GM19043 (cell line): ENCODE measurements around the gene TCEAL6.
A peak's percentile ranks its signal among the peaks of the same experiment; 100 is the strongest.
"Not testable (repeated sequence)": the region's sequence is repeated elsewhere in the genome, so short reads cannot be mapped to it uniquely, and the experiment has no call there.

Experiments
- ATAC-seq: cut with Tn5 transposase; IDR thresholded peaks from one replicate; pipeline ENCODE4 v1.9.1; 2021; ENCODE audit warnings: low read depth; ENCODE audit not compliant: unreplicated experiment

TCEAL6 gene

GRCh38 chrX:102142274-102142673 lies at the start of gene TCEAL6:
TCEAL6 (minus strand) TSS chrX:102142481.
- not testable (repeated sequence) for ATAC-seq

GRCh38 chrX:102185967-102186720 lies 43.9 kb upstream of the TCEAL6 start:
- ATAC-seq, result no peak

DNA sequence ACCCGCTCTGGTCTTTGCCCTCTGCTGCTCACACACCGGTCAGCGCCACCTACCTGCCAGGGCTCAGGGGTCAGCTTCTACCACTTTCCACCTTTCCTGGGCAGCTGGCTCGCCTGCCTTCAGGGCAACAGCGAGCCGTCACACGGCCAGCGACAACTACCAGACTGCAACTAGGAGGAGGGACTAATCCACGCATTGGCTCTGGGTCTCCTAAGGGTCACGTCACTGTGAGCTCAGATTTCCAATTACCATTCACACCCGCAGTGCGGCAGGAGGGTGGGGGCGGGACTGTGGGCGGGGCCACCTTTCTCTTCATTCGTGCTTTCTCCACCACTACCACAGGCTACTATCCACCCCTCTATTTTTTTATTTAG lies 13.5 kb upstream of the TCEAL6 start, which contains the start of gene BEX5:
Gene BEX5, minus strand, starts transcription at position 172 of the 374 bp plus-strand sequence. CDS start 1,712 bp downstream, outside the sequence.
- peak; percentile 90 for ATAC-seq

- ATAC-seq, result peak; percentile 19
Measured at GRCh38 chrX:102154900-102155805, 12.9 kb upstream of the TCEAL6 start.

DNA sequence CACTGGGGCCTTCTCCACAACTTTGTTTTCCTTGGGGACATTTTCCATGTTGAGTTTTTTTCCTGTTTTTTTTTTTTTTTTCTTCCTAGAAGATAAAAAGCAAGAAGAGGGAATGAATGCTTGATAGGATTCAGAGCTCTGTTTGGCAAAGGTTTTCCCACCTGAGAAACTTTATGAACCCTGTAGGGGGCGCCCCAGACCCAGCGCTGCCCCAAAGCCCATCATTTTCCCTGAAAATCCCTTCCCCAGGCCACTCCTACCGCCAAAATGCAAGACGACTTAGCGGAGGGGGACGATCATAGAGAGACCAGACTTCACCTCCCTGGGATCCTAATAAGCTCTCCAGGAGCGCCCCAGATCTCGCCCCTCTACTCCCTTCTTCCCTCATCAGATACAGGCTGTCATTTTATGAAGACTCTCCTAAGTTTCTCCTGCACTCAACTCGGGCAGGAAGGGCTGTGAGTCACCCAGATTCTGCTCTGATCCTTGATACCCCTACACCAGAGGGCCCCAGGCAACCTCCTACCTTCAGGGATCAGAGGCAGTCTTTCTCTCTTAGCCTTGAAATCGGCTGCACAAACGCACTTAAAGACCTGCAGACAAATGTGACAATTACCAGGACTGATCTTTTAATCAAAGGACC lies 12.1 kb upstream of the TCEAL6 start:
- ATAC-seq, result no peak

DNA sequence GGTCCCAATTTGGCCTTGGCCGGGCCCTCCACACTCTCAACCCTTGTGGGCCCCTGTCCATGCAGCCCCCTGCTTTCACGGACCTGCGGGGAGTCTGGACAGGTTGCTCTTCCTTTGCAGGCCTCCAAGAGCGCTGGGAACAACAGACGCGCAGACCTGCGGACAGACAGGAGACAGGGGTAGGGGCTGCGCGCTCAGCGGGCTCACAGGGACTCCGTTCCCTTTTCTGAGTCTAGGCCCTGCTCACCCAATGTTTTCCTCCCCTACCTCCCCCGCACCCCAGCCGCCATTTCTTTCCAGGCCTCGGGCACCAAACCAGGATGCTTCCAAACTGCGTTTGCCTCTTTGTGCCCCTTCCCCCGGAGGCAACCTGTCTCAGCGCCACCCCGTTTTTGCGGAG lies 650 bp downstream of the TCEAL6 start:
- ATAC-seq, result not testable (repeated sequence)

DNA sequence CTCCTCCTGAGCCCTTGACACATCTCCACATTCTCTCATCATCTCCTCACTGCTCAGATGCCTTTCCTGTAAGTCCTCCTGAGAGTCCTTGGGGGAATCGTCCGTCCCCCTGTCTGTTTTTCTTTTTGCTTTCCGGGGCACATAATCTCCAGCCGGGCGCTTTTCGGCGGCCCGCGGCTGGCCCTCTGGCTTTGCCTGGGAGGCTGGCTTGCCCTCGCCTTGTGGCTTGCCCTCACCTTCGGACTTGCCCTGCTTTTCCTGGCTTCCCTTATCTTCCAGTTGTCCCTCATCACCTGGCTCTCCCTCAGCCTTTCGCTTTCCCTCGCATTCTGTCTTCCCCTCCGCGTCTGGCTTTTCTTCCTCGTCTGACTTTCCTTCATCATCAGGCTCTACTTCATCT lies 1.4 kb downstream of the TCEAL6 start:
- ATAC-seq, result not testable (repeated sequence)

DNA sequence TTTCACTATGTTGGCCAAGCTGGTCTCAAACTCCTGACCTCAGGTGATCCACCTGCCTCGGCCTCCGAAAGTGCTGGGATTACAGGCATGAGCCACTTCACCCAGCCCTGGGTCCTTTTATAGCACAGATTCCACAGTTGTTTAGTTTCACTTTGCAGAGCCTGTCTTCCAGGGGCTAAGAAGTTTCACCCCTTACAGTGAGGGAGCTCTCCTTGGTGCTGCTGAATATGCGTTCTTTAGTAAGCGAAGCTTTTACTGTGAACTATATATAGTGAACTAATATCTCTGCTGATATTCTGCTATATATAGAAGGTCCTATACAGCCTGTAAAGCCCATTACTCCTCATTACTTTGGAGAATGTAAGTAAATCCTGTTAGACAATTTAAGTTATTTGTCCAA lies 4.2 kb downstream of the TCEAL6 start:
- no peak for ATAC-seq

DNA sequence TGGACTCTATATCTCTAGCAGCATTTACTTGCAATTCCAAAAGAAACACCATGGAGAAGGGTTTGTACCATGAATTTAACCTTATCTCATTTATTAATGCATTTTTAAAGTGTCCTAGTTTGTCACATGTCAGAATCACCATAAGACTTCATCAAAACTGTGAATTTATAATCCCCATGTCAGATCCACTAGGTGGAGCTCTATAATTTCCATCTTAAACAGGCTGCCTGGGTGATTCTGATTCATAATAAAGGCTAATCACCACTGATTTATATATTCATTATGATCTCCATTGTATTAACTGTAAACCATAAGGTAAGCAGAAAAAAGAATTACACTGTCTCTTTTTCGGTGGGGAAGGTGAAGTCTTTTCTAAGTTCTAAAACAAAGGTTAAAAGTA lies 12.8 kb downstream of the TCEAL6 start:
- no peak for ATAC-seq

DNA sequence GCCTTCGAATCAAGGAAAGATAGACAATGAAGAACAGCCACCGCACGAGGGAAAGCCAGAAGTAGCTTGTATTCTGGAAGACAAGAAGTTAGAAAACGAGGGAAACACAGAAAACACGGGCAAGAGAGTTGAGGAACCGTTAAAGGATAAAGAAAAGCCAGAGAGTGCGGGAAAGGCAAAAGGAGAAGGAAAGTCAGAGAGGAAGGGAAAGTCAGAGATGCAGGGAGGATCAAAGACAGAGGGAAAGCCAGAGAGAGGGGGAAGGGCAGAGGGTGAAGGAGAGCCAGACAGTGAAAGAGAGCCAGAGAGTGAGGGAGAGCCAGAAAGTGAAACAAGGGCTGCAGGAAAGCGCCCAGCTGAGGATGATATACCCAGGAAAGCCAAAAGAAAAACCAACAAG lies 15.4 kb downstream of the TCEAL6 start:
- ATAC-seq, result no peak

DNA sequence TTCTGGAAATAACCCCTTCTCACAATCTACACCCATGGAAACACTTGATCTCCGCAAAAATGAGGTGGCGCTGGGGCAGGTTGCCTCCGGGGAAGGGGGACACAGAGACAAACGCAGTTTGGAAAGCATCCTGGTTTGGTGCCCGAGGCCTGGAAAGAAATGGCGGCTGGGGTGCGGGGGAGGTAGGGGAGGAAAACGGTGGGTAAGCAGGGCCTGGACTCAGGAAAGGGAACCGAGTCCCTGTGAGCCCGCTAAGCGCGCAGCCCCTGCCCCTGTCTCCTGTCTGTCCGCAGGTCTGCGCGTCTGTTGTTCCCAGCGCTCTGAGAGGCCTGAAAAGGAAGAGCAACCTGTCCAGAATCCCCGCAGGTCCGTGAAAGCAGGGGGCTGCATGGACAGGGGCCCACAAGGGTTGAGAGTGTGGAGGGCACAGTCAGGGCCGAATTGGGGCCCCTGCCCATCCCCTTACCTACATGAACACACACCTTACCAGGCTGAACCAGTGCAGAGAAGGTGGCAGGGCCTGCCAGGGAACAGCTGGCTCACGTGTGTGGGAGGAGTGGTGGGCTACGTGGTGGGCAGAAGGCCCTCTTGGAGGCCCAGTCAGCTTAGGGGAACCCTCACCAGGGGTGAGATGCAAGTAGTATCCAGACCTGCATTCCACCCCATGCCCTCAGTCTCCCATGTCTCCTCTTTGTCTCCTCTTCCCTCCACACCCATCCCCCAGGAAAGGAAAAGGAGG lies 16.0 kb downstream of the TCEAL6 start:
- ATAC-seq, result not testable (repeated sequence)

GRCh38 chrX:102125436-102125835 lies 16.8 kb downstream of the TCEAL6 start, which contains the start of gene TCEAL2:
TCEAL2 (plus strand) TSS chrX:102125679; CDS start chrX:102126831, 1,152 bp downstream.
- not testable (repeated sequence) for ATAC-seq

- ATAC-seq, result not testable (repeated sequence)
Measured at GRCh38 chrX:102125014-102125413, 17.3 kb downstream of the TCEAL6 start.

- ATAC-seq, result no peak
Measured at GRCh38 chrX:102115748-102116147, 26.5 kb downstream of the TCEAL6 start.

DNA sequence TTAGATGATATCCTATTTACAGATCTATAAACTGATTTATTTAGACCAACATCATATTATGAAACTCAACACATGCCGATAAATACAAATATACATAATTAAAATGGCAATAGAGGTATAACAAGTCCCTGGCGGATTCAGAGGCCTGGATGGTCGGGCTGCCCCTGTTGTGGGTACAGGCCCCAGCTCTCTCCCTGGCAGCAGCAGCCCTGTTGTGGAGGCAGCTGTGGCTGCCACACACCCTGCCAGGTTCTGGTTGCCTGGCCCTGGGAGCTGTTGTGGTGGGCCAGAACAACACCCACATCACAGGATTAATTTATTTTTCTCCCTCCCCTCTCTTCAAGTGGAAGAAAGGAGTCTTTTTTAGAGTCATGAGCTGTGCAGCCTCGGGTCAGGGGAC lies 28.9 kb downstream of the TCEAL6 start:
- no peak for ATAC-seq
